ENCODE data around the gene DAGLB.
"Not testable (repeated sequence)": the region's sequence is repeated elsewhere in the genome, so short reads cannot be mapped to it uniquely, and the experiment has no call there.

Gene DAGLB

GRCh38 chr7:6425948-6426347, 21.8 kb downstream of the DAGLB start:
- DNase-seq: no peak

- no peak for DNase-seq
Observed at GRCh38 chr7:6423942-6424701, 23.6 kb downstream of the DAGLB start.

GRCh38 chr7:6422926-6423632, 24.7 kb downstream of the DAGLB start:
- DNase-seq: no peak

GRCh38 chr7:6422095-6422494, 25.7 kb downstream of the DAGLB start:
- no peak for DNase-seq

- DNase-seq: no peak
Observed at GRCh38 chr7:6420680-6421079, 27.1 kb downstream of the DAGLB start.

GRCh38 chr7:6419310-6419773, 28.4 kb downstream of the DAGLB start:
- DNase-seq: no peak

GRCh38 chr7:6417408-6417807, 30.3 kb downstream of the DAGLB start:
- no peak for DNase-seq

GRCh38 chr7:6416516-6417145, 31.1 kb downstream of the DAGLB start:
- DNase-seq: no peak

GRCh38 chr7:6413637-6414036, 34.1 kb downstream of the DAGLB start:
- DNase-seq: no peak

- no peak for DNase-seq
Observed at GRCh38 chr7:6409944-6410693, 37.6 kb downstream of the DAGLB start.

GRCh38 chr7:6409091-6409490, 38.7 kb downstream of the DAGLB start:
- no peak for DNase-seq

- DNase-seq: no peak
Observed at GRCh38 chr7:6407434-6407833, 40.3 kb downstream of the DAGLB start.

- DNase-seq: no peak
Observed at GRCh38 chr7:6406121-6406520, 41.6 kb downstream of the DAGLB start.

- DNase-seq: no peak
Observed at GRCh38 chr7:6403907-6404306, 43.8 kb downstream of the DAGLB start.

GRCh38 chr7:6402741-6403140, 45.0 kb downstream of the DAGLB start:
- DNase-seq: no peak

- no peak for DNase-seq
Observed at GRCh38 chr7:6402041-6402440, 45.7 kb downstream of the DAGLB start.

GRCh38 chr7:6401536-6401935, 46.2 kb downstream of the DAGLB start:
- no peak for DNase-seq

GRCh38 chr7:6400243-6401105, 47.3 kb downstream of the DAGLB start:
- not testable (repeated sequence) for DNase-seq

GRCh38 chr7:6399351-6399750, 48.4 kb downstream of the DAGLB start:
- no peak for DNase-seq

GRCh38 chr7:6398943-6399342, 48.8 kb downstream of the DAGLB start:
- no peak for DNase-seq

- DNase-seq: not testable (repeated sequence)
Observed at GRCh38 chr7:6397759-6398495, 49.8 kb downstream of the DAGLB start.

All from activated CD4-positive, CD25-positive, alpha-beta regulatory T cell (primary cell).